Measurements from ENCODE around the gene MGAT5. TPM values are rescaled to one million over a fixed set of nuclear protein-coding genes. Genes with fewer than 3 reads are reported as not detected.

Gene MGAT5
- total RNA-seq, 2 experiments from 2014 or later = 60.8 to 68.0 TPM

- H3K27ac ChIP-seq (ENCODE audit: low read depth, low read length, poor library complexity, severe bottlenecking) = no peak overlapping the region
- DNase-seq (ENCODE audit: low spot score) = no peak
- BruUV-seq (replicated peaks) = no TSS peak
- TF ChIP-seq CTCF (conservative IDR thresholded peaks at IDR 0.05; ENCODE audit: low read length) (no peak), EZH2phosphoT487 (IDR thresholded peaks at IDR 0.05; ENCODE audit: borderline replicate concordance, low read depth, low read length) (no peak)
- CTCF ChIA-PET (ENCODE audit: unreplicated experiment) = no interaction called here
- POLR2A ChIA-PET = interaction anchor here (0.7 to 1.4 kb wide), 2 partner anchors 10 to 16 kb away, joined by 3 to 7 read pairs; no protein-coding TSS in a partner anchor
- no peak overlapping the region for H3K4me2 ChIP-seq (ENCODE audit: low read length)
- H2AFZ ChIP-seq (ENCODE audit: low read length) = no peak overlapping the region
- no peaks in the 10 kb centered on the region for H3K79me2 ChIP-seq (ENCODE audit: insufficient read depth, low read depth, low read length)
- no peaks in the 10 kb centered on the region for H4K20me1 ChIP-seq (ENCODE audit: insufficient read depth, low read length)
- intact Hi-C loops (cut with micrococcal nuclease; ENCODE audit: unreplicated experiment) = no loop called here
- no peaks in the 10 kb centered on the region for H3K4me1 ChIP-seq (ENCODE audit: insufficient read depth, low read length, poor library complexity, severe bottlenecking)
- H3K36me3 ChIP-seq (ENCODE audit: insufficient read depth, low read length) = peaks cover 57% of the 10 kb centered on the region
- no peaks in the 10 kb centered on the region for H3K9me3 ChIP-seq (ENCODE audit: low read length)
- H3K9me2 ChIP-seq (ENCODE audit: insufficient read depth, low read length) = no peaks in the 10 kb centered on the region
- no peak overlapping the region for H3K4me3 ChIP-seq (ENCODE audit: low read depth, low read length, poor library complexity, severe bottlenecking)
These were observed 97.1 kb downstream of the MGAT5 start for GRCh38 chr2:134351016-134351415.

- ChIA-PET CTCF (ENCODE audit: unreplicated experiment) (no interaction called here), POLR2A (no interaction called here)
- BruUV-seq (replicated peaks) = no TSS peak
- TF ChIP-seq CTCF (conservative IDR thresholded peaks at IDR 0.05; ENCODE audit: low read length) = no peak
- TF ChIP-seq EZH2phosphoT487 (IDR thresholded peaks at IDR 0.05; ENCODE audit: borderline replicate concordance, low read depth, low read length) = no peak
- H3K27ac ChIP-seq (ENCODE audit: low read depth, low read length, poor library complexity, severe bottlenecking) = no peak overlapping the region
- DNase-seq (ENCODE audit: low spot score) = no peak
- H4K20me1 ChIP-seq (ENCODE audit: insufficient read depth, low read length) = no peaks in the 10 kb centered on the region
- H3K36me3 ChIP-seq (ENCODE audit: insufficient read depth, low read length) = peaks cover 66% of the 10 kb centered on the region
- no peaks in the 10 kb centered on the region for H3K9me3 ChIP-seq (ENCODE audit: low read length)
- H3K79me2 ChIP-seq (ENCODE audit: insufficient read depth, low read depth, low read length) = no peaks in the 10 kb centered on the region
- no peak overlapping the region for H3K4me2 ChIP-seq (ENCODE audit: low read length)
- intact Hi-C loops (cut with micrococcal nuclease; ENCODE audit: unreplicated experiment) = no loop called here
- no peaks in the 10 kb centered on the region for H3K9me2 ChIP-seq (ENCODE audit: insufficient read depth, low read length)
- no peak overlapping the region for H2AFZ ChIP-seq (ENCODE audit: low read length)
- H3K4me3 ChIP-seq (ENCODE audit: low read depth, low read length, poor library complexity, severe bottlenecking) = no peak overlapping the region
- no peaks in the 10 kb centered on the region for H3K4me1 ChIP-seq (ENCODE audit: insufficient read depth, low read length, poor library complexity, severe bottlenecking)
These were observed 98.0 kb downstream of the MGAT5 start for GRCh38 chr2:134351899-134352298.

DNA sequence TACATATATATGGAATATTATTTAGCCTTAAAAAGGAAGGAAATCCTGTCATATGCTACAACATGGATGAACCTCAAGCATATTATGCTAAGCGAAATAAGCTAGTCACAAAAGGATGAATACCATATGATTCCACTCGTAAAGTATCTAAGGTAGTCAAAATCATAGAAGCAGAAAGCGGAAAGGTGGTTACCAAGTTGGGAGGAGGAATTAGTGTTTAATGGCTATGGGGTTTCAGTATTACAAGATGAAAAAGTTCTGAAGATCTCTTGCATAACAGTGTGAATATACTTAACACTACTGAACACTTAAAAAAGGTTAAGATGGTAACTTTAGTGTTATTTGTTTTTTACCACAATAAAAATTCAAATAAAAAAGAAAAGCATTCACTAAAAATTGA lies 99.0 kb downstream of the MGAT5 start:
- Histone ChIP-seq H3K27ac (ENCODE audit: low read depth, low read length, poor library complexity, severe bottlenecking) (no peak overlapping the region), H3K4me2 (ENCODE audit: low read length) (no peak overlapping the region), H3K4me1 (ENCODE audit: insufficient read depth, low read length, poor library complexity, severe bottlenecking) (no peaks in the 10 kb centered on the region), H2AFZ (ENCODE audit: low read length) (no peak overlapping the region), H4K20me1 (ENCODE audit: insufficient read depth, low read length) (no peaks in the 10 kb centered on the region), H3K36me3 (ENCODE audit: insufficient read depth, low read length) (peaks cover 70% of the 10 kb centered on the region), H3K4me3 (ENCODE audit: low read depth, low read length, poor library complexity, severe bottlenecking) (no peak overlapping the region), H3K9me3 (ENCODE audit: low read length) (no peaks in the 10 kb centered on the region), H3K79me2 (ENCODE audit: insufficient read depth, low read depth, low read length) (no peaks in the 10 kb centered on the region), H3K9me2 (ENCODE audit: insufficient read depth, low read length) (no peaks in the 10 kb centered on the region)
- BruUV-seq (replicated peaks) = no TSS peak
- TF ChIP-seq CTCF (conservative IDR thresholded peaks at IDR 0.05; ENCODE audit: low read length) (no peak), EZH2phosphoT487 (IDR thresholded peaks at IDR 0.05; ENCODE audit: borderline replicate concordance, low read depth, low read length) (no peak)
- DNase-seq (ENCODE audit: low spot score) = no peak
- intact Hi-C loops (cut with micrococcal nuclease; ENCODE audit: unreplicated experiment) = no loop called here
- ChIA-PET CTCF (ENCODE audit: unreplicated experiment) (no interaction called here), POLR2A (interaction anchor here (0.7 kb wide), 1 partner anchor 12 kb away, joined by 4 read pairs; no protein-coding TSS in a partner anchor)
